T-helper 22 cell (primary cell): ENCODE results near the gene MCAM.
A peak's percentile ranks its signal among the peaks of the same experiment; 100 is the strongest.

Source experiments
- DNase-seq: peaks from one replicate; pipeline ENCODE4 v3.0.0-alpha.2; 2020; ENCODE audit warnings: low read depth

MCAM gene

DNA sequence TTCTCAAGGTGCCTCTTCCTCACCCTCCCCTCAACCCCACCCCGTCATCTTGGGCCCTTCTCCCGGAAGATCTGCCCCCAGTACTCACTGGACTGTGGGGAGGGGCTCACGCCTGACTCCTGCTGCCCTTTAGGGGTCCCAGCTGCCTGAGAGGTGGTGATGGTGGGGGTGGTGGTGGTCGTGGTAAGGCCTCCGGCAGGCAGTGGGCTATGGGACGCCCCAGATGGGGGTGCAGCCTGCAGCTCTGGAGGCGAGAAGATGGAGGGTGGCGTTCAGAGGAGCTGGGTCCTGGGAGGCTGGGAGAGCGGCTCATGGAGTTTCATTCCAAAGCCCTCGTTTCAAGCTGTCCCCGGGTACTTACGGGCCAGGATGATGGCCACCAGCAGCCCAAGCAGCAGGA is 28.8 kb upstream of the MCAM start:
- DNase-seq, result no peak

GRCh38 chr11:119344291-119345010 is 27.5 kb upstream of the MCAM start:
- DNase-seq, result no peak

DNA sequence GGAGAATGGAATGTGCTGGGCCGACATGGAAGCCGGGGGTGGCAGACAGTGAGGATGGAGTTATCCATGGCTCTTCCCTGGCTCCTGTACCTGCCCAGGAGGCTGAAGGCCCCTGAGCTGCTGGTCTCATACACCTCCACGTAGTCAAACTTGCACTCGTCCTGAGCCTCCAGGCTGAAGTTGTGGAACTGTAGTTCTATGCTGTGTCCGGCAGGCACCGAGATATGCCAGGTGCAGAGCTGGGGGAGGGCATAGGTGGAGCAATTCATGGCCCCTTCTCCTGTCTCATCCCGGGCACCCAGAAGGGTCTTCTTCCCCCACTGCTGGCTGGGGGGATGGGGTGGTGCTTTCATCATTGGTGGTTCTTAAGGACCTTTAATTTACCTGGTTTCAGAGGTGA is 26.8 kb upstream of the MCAM start:
- DNase-seq, result no peak

DNA sequence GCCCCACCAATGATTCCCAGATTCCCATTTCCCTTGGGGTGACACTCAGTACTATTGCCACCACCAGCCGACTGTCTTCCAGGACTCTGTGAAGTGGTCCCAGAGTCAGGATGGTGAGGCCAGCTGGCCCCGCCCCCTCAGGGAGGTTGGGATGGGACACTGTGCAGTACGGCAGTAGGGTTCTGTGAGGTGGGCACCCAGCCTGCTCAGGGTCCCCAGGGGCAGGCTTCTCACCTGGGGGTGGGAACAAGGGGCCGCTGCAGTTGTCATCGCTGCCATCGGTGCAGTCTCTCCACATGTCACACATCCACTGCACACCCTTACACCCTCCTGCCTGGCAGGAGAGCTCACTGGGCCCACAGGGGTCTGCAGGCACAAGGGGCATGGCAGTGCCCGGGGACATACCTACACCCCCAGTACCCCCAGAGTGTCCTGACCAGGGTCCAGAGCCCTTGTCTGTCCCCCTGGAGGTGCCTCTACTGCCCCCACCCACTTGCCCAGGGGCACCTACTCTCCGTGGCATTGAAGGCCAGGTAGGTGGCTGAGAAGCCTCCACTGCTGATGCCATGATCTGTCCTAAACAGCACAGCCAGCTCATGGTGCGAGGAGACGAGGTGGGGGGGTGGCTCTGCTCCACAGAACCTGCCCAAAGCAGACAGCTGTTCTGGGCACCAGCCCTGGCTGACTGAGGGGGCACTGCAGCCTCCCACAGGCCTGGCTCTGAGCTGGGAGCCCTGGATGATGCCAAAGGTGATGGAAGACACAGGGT is 25.6 kb upstream of the MCAM start:
- DNase-seq, result no peak

DNA sequence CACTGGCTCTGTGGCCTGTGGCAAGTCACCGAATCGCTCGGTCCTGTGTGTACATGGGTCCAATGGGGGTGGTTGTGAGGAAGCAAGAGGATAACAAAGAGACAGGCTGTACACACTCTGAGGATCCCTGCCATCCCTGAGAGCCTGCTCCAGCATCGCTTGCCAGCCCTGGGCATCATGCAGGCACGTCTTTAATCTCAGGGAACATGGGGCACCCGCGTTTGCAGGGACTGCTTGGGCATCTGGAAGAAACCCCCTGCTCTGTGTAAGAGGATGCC is 25.0 kb upstream of the MCAM start:
- DNase-seq, result no peak

- no peak for DNase-seq
Measured at GRCh38 chr11:119341222-119342022, 24.5 kb upstream of the MCAM start.

DNA sequence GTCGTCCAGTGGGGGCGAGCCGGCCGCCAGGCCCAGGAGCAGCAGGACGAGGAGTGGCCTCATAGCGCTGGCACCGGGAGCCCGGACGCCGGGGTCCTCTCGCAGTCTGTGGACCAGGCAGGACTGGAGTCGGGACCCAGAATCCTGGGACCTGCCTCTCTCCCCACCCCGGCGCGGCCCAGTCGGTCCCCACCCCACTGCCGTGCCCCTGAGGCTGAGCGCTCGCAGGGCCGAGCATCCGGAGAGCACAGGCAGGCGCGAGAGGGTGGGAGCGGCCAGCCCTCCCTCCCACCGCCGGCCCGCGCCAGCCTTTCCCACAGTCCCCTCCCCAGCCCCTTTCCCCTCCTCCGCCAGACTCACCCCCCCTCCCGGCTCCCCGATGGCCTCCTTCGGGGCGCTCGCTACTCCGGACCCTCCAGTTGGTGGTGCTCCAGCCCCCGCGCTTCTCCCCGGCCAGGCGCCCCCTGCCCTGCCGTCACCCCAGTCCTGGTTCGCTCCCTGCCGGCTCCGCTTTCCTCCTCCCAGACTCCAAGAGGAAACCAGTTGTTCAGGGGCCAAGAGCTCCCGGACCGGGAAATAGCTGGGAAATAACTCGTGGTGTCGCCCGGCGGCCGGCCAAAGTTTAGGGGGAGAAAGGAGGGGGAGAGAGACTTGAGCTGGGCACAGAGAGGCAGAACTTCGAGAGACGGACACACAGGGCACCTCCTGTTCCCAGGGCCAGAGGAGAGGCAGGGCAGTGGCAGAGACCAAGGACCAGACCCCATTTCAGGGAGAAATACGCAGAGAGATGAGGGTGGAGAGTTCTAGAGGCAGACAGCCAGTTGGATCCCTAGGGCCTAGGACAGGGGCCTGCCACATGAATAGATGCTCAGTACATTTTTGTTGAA is 23.6 kb upstream of the MCAM start, which contains the start of gene C1QTNF5:
C1QTNF5 (minus strand) TSS at position 549 of the 887 bp plus-strand sequence; CDS start at position 63, 486 bp downstream.
- no peak for DNase-seq

DNA sequence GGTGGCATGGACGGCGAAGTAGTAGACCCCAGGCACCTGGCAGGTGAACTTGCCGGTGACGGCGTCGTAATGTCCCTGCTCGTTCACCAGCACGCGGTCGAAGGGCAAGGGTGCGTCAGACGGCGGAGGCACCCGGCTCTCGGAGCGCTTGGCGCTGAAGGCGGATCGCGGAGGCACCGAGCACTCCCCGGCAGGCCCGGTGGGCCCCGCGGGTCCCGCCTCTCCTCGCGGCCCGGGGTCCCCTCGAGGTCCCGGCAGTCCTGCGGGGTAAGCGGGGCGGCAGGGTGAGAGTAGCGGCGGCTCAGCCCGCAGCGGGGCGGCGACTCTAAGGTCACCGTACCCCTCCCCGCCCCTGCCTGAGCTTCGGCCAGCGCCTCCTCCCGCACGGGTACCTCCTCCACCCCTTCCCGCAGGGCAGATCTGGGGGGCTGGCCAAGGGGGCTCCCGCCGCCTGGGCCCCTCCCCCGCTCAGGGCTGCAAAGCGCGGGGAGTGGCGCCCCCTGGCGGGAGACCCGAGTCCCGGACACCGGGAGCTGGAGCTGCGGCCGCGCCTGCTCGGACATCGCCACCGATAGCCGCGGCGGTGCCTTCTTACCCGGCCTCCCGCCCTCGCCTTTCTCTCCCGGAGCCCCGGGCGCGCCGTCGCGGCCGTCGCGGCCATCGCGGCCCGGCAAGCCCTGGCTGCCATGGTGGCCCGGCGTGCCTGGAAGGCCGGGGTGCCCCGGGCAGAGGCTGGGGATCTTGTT is 22.8 kb upstream of the MCAM start:
- no peak for DNase-seq

GRCh38 chr11:119338965-119339588 is 22.1 kb upstream of the MCAM start:
- no peak for DNase-seq

DNA sequence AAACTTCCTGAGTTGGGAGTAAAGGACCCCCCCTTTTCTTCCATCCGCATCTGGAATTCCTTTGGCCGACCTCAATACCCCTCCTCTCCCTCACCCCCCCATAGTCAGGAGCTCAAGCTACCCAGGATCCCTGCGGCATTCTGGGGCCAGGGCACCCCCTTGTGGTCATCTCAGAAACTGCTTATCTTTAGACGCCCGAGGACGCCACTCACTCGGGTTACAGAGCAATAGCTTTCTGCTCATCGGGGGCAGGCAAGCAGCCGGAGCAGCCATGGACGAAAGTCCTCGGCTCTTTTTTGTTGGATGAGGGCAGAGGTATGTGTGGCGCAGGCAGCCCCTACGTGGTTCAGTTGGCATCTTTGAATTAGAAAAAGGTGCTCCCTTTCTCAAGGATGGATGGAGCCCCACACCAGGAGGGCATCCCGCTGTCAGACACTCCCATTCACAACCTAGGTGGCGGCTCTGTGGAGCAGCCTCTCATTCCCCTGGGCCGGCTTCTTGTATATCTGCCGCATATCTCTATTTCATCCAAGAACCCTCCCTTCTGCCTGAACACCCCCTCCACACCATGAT is 21.5 kb upstream of the MCAM start:
- no peak for DNase-seq

DNA sequence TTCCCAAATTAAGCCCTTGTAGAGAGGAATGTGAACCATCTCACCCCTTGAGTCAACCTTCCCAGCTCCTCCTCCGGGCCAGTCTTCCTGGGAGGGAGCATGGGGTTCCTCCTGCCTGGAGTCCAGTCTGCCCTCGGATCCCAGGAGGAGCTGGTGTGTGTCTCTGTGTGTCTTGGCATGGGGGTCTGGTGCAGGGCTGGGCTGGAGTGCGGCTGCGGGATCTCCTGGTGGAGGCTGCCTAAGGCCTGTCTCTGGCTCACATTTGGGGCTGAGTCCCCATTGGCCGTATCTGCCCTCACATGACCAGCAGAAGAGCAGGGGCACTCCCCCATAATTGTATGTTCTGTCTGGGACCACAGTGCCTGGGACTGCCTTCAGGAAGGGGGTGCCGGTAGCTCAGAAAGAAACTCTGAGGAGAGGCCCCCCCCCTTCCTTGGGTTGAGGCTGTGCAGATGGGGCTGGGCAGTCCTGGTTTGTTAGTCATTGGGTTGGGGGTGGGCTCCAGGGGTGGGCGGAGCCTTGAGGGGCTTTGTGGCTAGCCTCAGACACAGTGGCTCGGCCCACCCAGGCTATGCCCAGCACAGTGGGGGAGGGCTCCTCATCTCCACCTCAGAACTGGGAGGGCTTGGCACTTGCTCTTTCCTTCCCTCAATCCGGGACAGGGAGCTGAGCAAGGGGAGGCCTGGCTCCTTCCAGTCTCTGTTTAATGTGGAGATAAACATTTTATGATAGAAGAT is 20.8 kb upstream of the MCAM start:
- no peak for DNase-seq

DNA sequence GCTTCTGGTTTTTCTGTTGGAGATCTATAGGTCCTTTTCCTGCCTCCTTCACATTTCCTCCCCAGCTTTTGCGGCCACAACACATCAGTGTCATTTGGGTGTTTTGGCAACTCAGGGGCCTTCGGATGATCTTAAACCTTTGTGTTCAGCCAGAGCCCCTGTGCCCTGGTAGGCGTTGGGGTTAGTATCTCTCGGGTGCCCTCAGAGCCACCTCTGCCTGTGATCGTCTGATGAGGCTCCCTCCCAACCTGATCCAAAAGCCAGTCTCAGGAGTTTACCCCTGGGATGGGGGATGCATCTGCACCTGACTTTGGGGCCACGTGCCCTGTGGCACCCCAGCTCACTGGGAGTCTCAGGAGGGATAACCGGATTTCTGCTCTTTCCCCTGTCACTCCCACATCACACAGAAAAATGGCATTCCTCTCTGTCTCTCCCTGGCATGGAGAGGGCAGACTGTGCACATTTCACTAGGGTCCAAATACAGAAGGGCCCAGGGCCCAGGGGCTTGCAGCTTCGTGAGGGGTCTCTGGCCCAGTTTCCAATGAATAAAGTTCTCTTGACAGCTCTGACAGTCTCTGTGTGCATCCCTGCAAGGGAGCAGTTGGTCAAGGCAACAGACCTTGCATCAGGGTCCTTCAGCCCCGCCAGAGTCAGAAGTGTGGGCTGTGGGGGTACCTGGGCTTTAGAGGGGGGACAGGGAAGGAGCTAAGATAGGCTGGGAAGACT is 20.0 kb upstream of the MCAM start:
- DNase-seq, result no peak

- no peak for DNase-seq
Measured at GRCh38 chr11:119335655-119336543, 19.0 kb upstream of the MCAM start.

GRCh38 chr11:119335091-119335654 is 18.2 kb upstream of the MCAM start:
- DNase-seq, result no peak

DNA sequence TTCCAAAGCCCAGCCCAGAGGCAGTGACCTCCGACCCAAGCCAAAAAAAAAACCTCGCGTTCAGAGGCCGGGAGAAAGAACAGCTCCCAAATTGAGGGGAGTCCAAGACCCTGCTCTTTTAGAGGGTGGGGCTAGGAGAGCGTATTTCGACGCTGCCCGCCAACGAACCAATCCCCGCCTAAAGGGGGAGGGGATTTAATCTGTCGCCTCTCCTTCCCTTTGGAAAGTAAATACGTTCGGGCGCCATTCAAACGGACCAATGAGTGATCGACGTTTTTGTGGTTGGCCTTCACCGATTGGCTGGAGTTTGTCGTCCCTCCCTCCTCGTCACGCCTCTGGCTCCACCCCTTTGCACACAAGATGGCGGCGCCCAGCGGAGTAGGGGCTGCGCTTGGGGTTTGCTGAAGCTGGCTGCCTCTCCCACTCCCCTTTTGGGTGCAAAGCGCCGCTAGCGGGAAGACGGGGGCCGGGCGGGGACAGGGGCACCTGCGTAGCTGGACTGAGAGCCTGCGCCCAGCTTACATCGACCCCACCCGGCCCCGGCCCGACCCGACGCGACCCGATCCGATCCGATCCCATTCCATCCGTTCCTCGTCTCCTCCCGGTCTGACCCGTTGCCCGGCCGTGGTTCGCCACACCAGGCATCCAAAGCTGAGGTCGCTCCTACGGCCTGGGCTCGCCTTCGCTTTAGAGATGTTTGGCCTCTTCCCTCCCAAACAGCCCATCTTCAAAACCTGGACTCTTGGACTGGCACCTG is 17.4 kb upstream of the MCAM start, which contains the start of gene RNF26:
RNF26 (plus strand) TSS at position 354 of the 757 bp plus-strand sequence. CDS start 596 bp downstream, outside the sequence.
- DNase-seq, result peak; percentile 89

DNA sequence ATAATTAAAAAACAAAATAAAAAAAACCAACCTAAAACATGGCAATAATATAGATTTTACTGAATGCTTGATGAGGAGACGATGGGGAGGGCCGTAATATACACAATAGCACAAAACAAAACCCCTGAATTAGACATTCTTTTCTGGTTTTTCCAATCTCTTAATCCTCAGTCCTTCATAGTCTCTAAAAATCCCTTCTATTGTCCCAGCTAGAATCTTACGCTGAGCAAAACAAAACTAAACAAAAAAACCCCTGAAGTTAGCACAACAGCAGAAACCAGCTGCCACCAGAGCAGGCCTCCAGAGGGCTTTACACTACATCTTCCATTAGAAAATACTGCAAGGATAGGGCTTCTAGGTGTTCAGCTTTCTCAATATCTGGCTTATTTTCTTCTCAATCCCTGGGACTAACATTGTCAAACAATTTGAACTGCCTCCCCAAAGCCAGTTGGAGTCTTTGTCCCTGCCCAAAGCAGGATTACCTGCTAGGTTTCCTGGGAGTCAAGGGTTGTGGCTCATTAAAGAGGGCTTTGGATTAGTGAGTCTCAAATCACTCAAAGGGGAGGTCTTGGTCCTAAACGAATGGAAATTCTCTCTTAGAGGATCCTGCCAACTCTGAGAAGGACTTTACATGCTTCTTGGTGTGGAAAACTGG is 15.3 kb upstream of the MCAM start:
- no peak for DNase-seq
